ENCODE measurements around the gene TNS1. TPM values are rescaled to one million over a fixed set of nuclear protein-coding genes. Genes with fewer than 3 reads are reported as not detected.

Gene TNS1
- total RNA-seq, 1 donor from 2014 or later, result 0.24 TPM

DNA sequence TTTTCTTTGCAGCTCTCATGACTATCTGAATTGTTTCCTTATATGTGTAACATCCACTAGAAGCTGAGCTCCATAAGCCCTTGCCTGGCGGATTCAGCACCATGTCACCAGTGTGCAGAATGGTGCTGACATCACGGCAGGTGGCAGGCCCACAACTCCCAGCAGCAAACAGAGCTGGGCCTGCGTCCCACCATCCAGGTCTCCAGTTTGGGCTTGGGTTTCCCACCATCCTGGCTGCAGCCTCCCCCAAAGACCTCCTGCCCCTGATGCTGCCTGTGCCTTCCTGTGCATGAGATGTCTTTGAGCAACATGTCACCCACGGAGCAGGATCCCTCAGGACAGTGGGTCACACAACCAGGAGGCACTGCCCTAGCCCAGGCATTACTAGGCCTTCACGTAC lies 113.1 kb downstream of the TNS1 start:
- no peaks in the 10 kb centered on the region for H3F3A ChIP-seq (ENCODE audit: low read depth)
- H3K4me1 ChIP-seq, result no peaks in the 10 kb centered on the region
- H3K79me2 ChIP-seq (ENCODE audit: low read depth), result no peaks in the 10 kb centered on the region
- H3K4me3 Mint-ChIP-seq, result no peak overlapping the region
- no peak overlapping the region for H3K4me3 ChIP-seq
- no peaks in the 10 kb centered on the region for H3K36me3 ChIP-seq
- H3K27ac ChIP-seq, result no peak overlapping the region
- TF ChIP-seq EZH2phosphoT487 (IDR thresholded peaks at IDR 0.05), result no peak
- no peak for TF ChIP-seq EZH2 (IDR thresholded peaks at IDR 0.05)
- no peak for TF ChIP-seq CTCF (IDR thresholded peaks at IDR 0.05)
- no peak overlapping the region for H3K4me2 ChIP-seq
- peaks cover 2% of the 10 kb centered on the region for H3K27me3 Mint-ChIP-seq (ENCODE audit: insufficient read depth, low read depth)
- no peaks in the 10 kb centered on the region for H3K9me3 ChIP-seq (ENCODE audit: low read depth)
- no peak overlapping the region for H3K9ac ChIP-seq
- no peaks in the 10 kb centered on the region for H3K36me3 Mint-ChIP-seq
- H3K9me3 Mint-ChIP-seq, result no peaks in the 10 kb centered on the region
- peaks cover 13% of the 10 kb centered on the region for H3K27me3 ChIP-seq
- no peaks in the 10 kb centered on the region for H4K20me1 ChIP-seq (ENCODE audit: low read depth)
- peaks cover 12% of the 10 kb centered on the region for H3K4me1 Mint-ChIP-seq
- no peak overlapping the region for H2AFZ ChIP-seq (replicated peaks)
- no peak overlapping the region for H3K27ac Mint-ChIP-seq
- no peak for DNase-seq (ENCODE audit: low spot score)

DNA sequence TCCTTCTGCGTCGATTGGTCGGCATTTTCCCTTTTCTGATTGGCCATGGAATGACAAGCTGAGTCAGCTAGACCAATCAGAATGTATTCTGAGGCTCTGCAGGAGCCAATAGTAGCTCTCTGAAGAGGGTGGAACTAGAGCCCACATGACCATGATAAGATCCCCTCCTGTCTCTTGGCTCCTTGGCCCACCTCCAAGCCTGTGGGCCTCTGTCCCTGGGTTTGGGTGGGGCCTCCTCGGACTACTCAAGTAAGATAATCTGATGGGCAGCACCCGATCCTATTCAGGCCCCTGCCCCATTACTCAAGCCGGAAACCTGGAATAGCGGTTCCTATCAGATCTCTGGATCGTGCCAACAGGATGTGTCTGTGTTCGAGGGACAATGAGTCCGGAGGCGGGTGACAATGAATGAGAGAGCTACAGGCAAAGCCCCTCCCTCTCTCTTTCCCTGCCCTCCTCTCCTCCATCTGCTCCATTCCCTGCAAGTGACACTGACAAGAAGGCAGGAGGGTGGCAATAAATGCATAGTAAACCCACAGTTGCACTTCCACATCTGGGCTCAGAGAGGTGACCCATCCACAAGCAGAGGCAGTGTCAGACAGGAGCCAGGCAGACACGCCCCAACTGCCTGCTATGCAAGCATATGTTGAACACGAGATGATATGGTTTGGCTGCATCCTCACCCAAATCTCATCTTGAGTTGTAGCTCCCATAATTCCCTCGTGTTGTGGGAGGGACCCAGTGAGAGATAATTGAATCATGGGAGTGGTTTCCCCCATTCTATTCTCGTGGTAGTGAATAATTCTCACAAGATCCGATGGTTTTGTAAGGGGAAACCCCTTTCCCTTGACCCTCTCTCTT lies 114.7 kb downstream of the TNS1 start:
- peaks cover 12% of the 10 kb centered on the region for H3K4me1 Mint-ChIP-seq

DNA sequence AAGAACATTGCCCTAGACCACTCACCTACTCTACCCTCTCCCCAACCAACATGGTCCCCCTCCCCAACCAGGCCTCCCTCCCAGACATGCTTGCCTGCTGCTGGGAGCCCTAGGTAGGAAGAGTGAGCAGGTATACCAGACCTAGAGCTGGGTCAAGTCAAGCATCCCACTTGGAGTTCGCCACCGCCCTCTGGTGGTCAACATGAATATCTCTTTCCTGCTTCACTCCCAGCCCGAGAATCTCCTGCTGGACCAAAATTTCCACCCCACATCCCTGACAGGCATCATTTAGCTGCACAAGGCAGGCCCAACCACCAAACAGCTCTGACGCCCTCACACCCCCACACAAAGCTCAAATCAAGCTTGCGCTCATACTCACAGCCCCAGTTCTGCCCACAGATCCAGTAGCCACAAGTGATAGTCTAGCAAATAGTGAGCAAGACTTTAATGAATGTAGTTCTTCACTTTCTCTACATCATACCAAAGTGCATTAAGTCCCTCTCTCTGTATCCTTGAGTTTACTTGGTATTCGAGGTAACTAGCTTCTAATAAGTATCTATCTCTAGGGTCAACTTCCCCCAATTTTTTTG lies 116.0 kb downstream of the TNS1 start:
- Histone ChIP-seq H3F3A (ENCODE audit: low read depth) (no peaks in the 10 kb centered on the region), H3K4me3 (no peak overlapping the region), H3K36me3 (no peaks in the 10 kb centered on the region), H3K4me2 (no peak overlapping the region), H3K27me3 (peaks cover 14% of the 10 kb centered on the region), H3K79me2 (ENCODE audit: low read depth) (no peaks in the 10 kb centered on the region), H3K4me1 (no peaks in the 10 kb centered on the region), H3K9me3 (ENCODE audit: low read depth) (no peaks in the 10 kb centered on the region), H3K9ac (no peak overlapping the region), H3K27ac (no peak overlapping the region), H4K20me1 (ENCODE audit: low read depth) (no peaks in the 10 kb centered on the region), H2AFZ (replicated peaks) (no peak overlapping the region)
- Mint-ChIP-seq H3K9me3 (no peaks in the 10 kb centered on the region), H3K27me3 (ENCODE audit: insufficient read depth, low read depth) (peaks cover 4% of the 10 kb centered on the region), H3K27ac (no peak overlapping the region), H3K36me3 (no peaks in the 10 kb centered on the region), H3K4me3 (no peak overlapping the region), H3K4me1 (peaks cover 13% of the 10 kb centered on the region)
- peak; percentile 87 for DNase-seq (ENCODE audit: low spot score)
- TF ChIP-seq EZH2phosphoT487 (IDR thresholded peaks at IDR 0.05) (no peak), CTCF (IDR thresholded peaks at IDR 0.05) (peak; percentile 78), EZH2 (IDR thresholded peaks at IDR 0.05) (no peak)

More for the DNA sequence above, 114.7 kb downstream of the TNS1 start:
- H3K27me3 Mint-ChIP-seq (ENCODE audit: insufficient read depth, low read depth), result peaks cover 4% of the 10 kb centered on the region
- Histone ChIP-seq H3K4me3 (no peak overlapping the region), H3K79me2 (ENCODE audit: low read depth) (no peaks in the 10 kb centered on the region), H3K27ac (no peak overlapping the region), H3F3A (ENCODE audit: low read depth) (no peaks in the 10 kb centered on the region), H3K27me3 (peaks cover 14% of the 10 kb centered on the region), H3K9me3 (ENCODE audit: low read depth) (no peaks in the 10 kb centered on the region), H2AFZ (replicated peaks) (no peak overlapping the region), H3K4me2 (no peak overlapping the region), H3K4me1 (no peaks in the 10 kb centered on the region), H3K9ac (no peak overlapping the region), H3K36me3 (no peaks in the 10 kb centered on the region), H4K20me1 (ENCODE audit: low read depth) (no peaks in the 10 kb centered on the region)
- H3K9me3 Mint-ChIP-seq, result no peaks in the 10 kb centered on the region
- no peak overlapping the region for H3K27ac Mint-ChIP-seq
- no peaks in the 10 kb centered on the region for H3K36me3 Mint-ChIP-seq
- TF ChIP-seq EZH2 (IDR thresholded peaks at IDR 0.05) (no peak), EZH2phosphoT487 (IDR thresholded peaks at IDR 0.05) (no peak), CTCF (IDR thresholded peaks at IDR 0.05) (no peak)
- no peak overlapping the region for H3K4me3 Mint-ChIP-seq
- DNase-seq (ENCODE audit: low spot score), result no peak
